Effector memory CD4-positive, alpha-beta T cell (primary cell): Measurements from ENCODE around the gene NTSR1.

Experiments
- DNase-seq, 3 donors: peaks; one replicate each; pipeline ENCODE4 v3.0.0-alpha.2; 2020
- H3K27ac ChIP-seq: 2 replicates; pipeline ENCODE4 v1.7.0; 2013; ENCODE audit warnings: mild to moderate bottlenecking, low read length, moderate library complexity; ENCODE audit not compliant: insufficient read depth, poor library complexity, severe bottlenecking
- H3K27me3 ChIP-seq: replicated peaks from 2 replicates; pipeline ENCODE4 v1.7.0; 2013; ENCODE audit warnings: mild to moderate bottlenecking, low read length; ENCODE audit not compliant: insufficient read depth, control insufficient read depth, poor library complexity, severe bottlenecking
- H3K36me3 ChIP-seq: 2 replicates; pipeline ENCODE4 v1.7.0; 2013; ENCODE audit warnings: mild to moderate bottlenecking, low read length, moderate library complexity; ENCODE audit not compliant: control insufficient read depth, insufficient read depth
- H3K4me1 ChIP-seq: 2 replicates; pipeline ENCODE4 v1.7.0; 2013; ENCODE audit warnings: low read length, mild to moderate bottlenecking; ENCODE audit not compliant: control insufficient read depth, insufficient read depth, poor library complexity, severe bottlenecking
- H3K4me3 ChIP-seq: 2 replicates; pipeline ENCODE4 v1.7.0; 2013; ENCODE audit warnings: low read length, low read depth, mild to moderate bottlenecking; ENCODE audit not compliant: insufficient read depth, poor library complexity, severe bottlenecking
- H3K9me3 ChIP-seq: 2 replicates; pipeline ENCODE4 v1.7.0; 2013; ENCODE audit warnings: mild to moderate bottlenecking, low read length, moderate library complexity; ENCODE audit not compliant: control insufficient read depth

The NTSR1 gene

DNA sequence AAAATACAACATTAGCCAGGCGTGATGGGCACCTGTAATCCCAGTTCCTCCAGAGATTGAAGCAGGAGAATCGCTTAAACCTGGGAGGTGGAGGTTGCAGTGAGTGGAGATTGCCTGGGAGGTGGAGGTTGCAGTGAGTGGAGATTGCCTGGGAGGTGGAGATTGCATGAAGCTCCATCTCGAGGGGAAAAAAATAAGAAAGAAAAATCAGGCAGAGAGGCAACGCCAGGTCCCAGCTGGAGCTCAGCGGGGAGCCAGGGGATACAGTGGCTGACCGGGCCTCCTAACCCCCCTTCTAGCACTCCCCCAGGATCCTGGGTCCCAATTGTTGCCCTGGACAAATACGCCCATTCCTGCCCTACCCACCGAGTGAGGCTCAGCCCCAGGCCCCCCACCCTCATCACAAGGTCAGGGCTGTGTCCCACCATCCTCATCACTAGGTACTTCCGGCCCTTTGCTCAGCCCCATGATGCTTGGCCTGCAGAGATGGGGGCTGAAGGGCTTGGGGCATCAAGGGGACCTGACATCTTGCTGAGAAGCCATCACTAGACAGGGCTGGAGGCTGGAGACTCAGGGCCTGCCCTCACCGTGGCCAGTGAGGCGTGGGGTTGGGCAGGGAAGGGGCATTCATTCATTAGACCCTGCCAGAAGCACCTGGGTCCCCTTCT is 97.9 kb downstream of the NTSR1 start:
- Histone ChIP-seq H3K27ac (no peak overlapping the region), H3K4me3 (no peak overlapping the region), H3K36me3 (peaks cover 37% of the 10 kb centered on the region), H3K27me3 (no peaks in the 10 kb centered on the region), H3K4me1 (peaks cover 23% of the 10 kb centered on the region), H3K9me3 (no peaks in the 10 kb centered on the region)
- no peak for DNase-seq

DNA sequence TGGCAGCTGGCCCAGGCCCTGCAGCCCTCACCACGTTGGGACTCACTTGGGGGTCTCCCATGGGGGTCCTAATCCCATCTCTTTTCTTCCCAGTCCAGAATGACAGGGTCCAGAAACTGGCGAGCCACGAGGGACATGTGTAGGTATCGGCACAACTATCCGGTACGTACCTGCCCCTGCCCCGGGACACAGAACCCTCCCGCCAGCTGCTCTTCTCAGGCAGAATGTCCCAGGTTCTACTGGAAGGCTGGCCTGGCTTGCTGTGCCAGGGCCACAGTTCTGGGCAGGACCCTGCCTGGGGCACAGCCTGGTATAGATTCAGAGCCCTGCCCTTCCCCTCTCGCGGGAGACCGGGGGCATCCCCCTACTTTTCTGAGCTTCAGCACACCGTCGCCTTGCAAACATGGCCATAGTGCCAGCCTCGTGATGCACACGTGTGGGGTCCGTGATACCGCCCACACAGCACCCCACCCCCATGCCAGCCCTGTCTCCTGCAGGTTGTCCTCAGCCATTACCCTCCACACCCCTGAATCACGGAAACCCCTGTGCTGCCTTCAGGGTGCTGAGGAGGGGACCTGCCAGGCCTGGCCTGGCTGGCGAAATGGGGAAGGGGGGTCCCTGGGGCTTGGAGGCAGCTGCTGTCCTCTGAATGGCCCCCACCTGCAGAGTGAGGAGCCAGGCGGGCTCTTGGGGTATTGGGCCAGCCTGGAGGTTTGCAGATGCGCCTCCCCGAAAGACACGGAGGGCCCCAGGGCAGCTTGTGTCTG is 99.0 kb downstream of the NTSR1 start:
- no peak overlapping the region for H3K4me3 ChIP-seq
- H3K27me3 ChIP-seq = no peaks in the 10 kb centered on the region
- H3K4me1 ChIP-seq = peaks cover 23% of the 10 kb centered on the region
- no peak overlapping the region for H3K27ac ChIP-seq
- H3K9me3 ChIP-seq = no peaks in the 10 kb centered on the region
- DNase-seq = no peak
- H3K36me3 ChIP-seq = peaks cover 48% of the 10 kb centered on the region

DNA sequence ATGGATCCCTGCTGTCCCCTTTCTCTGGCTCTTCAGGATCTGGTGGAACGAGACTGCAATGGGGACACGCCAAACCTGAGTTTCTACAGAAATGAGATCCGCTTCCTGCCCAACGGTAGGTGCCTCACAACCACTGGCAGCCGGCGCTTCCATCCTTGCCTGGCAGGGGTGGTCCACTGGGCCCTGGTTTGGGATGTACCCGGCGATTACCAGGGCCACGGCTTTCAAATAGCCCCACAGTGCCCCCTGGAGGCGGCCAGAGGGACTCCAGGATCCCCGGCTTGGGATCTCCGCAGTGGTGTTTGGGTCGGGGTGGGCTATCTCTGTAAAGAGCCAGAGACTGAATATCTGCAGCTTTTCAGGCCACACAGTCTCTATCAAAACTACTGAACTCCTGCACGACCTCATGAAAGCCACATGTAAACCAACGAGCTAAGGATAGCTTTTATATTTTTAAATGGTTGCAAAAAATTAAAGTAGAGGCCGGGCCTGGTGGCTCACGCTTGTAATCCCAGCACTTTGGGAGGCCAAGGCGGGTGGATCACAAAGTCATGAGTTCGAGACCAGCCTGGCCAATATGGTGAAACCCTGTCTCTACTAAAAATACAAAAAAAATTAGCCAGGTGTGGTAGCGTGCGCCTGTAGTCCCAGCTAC is 99.7 kb downstream of the NTSR1 start:
- Histone ChIP-seq H3K36me3 (peaks cover 53% of the 10 kb centered on the region), H3K27ac (no peak overlapping the region), H3K9me3 (no peaks in the 10 kb centered on the region), H3K27me3 (no peaks in the 10 kb centered on the region), H3K4me3 (no peak overlapping the region), H3K4me1 (peaks cover 23% of the 10 kb centered on the region)
- DNase-seq = peak; percentile 54 to 71 (median 64)

DNA sequence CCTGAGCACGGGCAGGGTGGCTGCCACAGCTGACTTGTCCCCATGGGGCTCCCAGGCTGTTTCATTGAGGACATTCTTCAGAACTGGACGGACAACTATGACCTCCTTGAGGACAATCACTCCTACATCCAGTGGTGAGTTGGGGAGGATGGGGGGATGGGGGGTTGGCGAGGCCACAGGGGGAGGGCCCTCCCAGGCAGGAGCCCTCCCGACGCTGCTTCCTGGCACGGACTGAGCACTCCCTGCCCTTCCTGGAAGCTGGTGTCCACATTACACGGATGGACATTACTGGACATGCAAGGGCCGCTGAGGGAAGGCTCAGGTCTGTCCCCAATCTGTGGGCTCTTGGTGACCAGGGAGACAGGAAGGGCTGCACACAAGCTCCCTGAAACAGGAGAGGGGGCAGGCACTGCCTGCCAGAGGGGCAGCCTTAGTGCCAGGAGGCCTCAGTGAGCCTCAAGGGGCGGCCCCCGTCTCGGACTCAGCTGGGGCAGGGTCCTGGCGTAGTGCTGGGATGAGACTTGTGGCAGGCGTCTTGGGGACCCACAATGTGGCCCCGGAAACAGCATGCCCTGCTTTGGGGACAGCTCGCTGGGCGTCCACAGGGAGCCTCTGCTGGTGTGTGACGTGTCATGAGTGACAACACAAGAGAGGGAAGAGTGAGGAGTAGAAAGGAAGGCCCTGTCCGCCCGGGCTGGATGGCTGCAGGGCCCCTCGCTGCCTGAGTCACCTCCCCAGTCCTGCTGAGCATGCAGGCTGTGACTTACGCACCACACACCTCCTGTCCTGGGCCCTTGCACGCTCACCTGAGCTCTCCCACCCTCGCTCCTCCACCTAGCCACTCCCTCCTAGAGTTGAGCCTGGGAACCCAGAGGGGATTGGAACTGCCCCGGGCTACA is 101.1 kb downstream of the NTSR1 start:
- no peaks in the 10 kb centered on the region for H3K9me3 ChIP-seq
- H3K27me3 ChIP-seq = no peaks in the 10 kb centered on the region
- H3K27ac ChIP-seq = no peak overlapping the region
- H3K36me3 ChIP-seq = peaks cover 53% of the 10 kb centered on the region
- H3K4me1 ChIP-seq = peaks cover 18% of the 10 kb centered on the region
- no peak for DNase-seq
- no peak overlapping the region for H3K4me3 ChIP-seq

DNA sequence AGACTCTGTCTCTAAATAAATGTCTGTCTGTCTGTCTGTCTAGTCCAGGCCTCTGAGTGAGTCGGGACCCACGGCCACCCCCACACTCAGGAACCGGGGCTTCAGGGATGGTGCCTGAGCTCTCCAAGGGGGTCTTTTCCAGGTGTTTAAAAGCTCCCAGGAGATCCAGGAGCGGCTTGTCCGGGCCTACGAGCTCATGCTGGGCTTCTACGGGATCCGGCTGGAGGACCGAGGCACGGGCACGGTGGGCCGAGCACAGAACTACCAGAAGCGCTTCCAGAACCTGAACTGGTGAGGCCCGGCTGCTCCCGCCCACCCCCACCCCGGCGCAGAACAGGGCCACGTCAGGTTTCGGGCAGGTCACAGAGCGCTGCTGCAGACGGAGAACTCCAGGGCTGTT is 102.7 kb downstream of the NTSR1 start:
- Histone ChIP-seq H3K4me1 (peaks cover 14% of the 10 kb centered on the region), H3K27ac (no peak overlapping the region)

DNA sequence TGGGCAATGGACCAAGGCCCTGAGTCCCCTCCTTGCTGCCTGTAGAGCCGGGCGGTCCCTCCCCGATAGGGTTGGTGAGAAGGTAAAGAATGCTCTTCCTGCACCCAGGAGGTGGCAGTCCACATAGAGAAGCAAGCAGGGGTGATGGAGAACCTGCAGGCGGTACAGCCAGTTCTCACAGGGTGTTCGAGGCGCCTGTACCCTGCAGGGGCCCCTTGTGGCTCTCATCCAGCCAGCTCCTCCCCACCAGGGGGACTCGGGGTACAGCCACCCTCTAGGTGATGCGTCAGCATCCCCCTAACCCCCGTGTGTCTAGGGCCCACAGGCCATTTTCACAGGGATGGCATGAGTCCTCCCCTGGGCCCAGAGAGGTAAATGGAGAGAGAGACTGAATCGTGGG is 103.1 kb downstream of the NTSR1 start:
- Histone ChIP-seq H3K36me3 (peaks cover 53% of the 10 kb centered on the region), H3K27ac (no peak overlapping the region), H3K4me1 (peaks cover 14% of the 10 kb centered on the region), H3K4me3 (no peak overlapping the region), H3K27me3 (peaks cover 14% of the 10 kb centered on the region), H3K9me3 (no peaks in the 10 kb centered on the region)
- no peak for DNase-seq

More for the DNA sequence above, 102.7 kb downstream of the NTSR1 start:
- no peak overlapping the region for H3K4me3 ChIP-seq
- no peaks in the 10 kb centered on the region for H3K9me3 ChIP-seq
- no peak for DNase-seq
- peaks cover 10% of the 10 kb centered on the region for H3K27me3 ChIP-seq
- H3K36me3 ChIP-seq = peaks cover 53% of the 10 kb centered on the region
